ENCODE results near the gene HDAC2.

- TF ChIP-seq CTCF (IDR thresholded peaks at IDR 0.05; ENCODE audit: low read length) (no peak), EZH2 (optimal IDR thresholded peaks at IDR 0.05; ENCODE audit: low read depth, low read length) (no peak)
Measured at GRCh38 chr6:113967777-113968176, 3.2 kb downstream of the HDAC2 start.

Data from MM.1S (cell line).